GM12874 (cell line): Measurements from ENCODE around the gene KIF11.

ENCODE experiments used
- TF ChIP-seq, protein P1 (sequence below): IDR thresholded peaks from 2 replicates; pipeline ENCODE4 v1.5.1; 2011; ENCODE audit warnings: low read depth, mild to moderate bottlenecking, control low read depth, low read length, moderate library complexity; ENCODE audit not compliant: insufficient read depth

The KIF11 gene

DNA sequence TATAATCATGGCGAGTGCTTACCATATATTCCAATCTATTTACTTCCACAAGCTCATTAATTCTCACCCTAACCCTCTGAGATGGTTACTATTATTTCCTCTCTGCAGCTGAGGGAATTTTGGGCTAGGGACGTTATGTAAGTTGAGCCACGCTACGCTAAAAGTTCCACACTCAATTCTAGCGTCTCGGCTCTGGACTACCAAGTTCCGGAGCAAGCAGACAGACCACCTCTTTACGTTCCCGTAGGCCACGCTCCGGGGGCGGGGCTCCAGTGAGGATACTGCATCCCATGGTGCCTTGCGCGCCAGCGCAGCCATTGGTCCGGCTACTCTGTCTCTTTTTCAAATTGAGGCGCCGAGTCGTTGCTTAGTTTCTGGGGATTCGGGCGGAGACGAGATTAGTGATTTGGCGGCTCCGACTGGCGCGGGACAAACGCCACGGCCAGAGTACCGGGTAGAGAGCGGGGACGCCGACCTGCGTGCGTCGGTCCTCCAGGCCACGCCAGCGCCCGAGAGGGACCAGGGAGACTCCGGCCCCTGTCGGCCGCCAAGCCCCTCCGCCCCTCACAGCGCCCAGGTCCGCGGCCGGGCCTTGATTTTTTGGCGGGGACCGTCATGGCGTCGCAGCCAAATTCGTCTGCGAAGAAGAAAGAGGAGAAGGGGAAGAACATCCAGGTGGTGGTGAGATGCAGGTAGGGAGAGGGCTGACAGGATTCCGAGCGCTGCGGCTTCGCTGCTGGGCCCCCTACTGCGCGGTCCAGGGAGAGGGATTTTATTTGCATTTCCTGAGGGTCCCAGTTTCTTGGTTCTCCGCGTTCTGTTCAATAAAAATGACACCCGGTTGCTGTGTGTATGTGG is at the start of gene KIF11:
Gene KIF11, plus strand, starts transcription at position 370 of the 858 bp plus-strand sequence. Its CDS starts 246 bp downstream, at position 616.
- TF ChIP-seq, protein P1, sequence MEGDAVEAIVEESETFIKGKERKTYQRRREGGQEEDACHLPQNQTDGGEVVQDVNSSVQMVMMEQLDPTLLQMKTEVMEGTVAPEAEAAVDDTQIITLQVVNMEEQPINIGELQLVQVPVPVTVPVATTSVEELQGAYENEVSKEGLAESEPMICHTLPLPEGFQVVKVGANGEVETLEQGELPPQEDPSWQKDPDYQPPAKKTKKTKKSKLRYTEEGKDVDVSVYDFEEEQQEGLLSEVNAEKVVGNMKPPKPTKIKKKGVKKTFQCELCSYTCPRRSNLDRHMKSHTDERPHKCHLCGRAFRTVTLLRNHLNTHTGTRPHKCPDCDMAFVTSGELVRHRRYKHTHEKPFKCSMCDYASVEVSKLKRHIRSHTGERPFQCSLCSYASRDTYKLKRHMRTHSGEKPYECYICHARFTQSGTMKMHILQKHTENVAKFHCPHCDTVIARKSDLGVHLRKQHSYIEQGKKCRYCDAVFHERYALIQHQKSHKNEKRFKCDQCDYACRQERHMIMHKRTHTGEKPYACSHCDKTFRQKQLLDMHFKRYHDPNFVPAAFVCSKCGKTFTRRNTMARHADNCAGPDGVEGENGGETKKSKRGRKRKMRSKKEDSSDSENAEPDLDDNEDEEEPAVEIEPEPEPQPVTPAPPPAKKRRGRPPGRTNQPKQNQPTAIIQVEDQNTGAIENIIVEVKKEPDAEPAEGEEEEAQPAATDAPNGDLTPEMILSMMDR = no peak

DNA sequence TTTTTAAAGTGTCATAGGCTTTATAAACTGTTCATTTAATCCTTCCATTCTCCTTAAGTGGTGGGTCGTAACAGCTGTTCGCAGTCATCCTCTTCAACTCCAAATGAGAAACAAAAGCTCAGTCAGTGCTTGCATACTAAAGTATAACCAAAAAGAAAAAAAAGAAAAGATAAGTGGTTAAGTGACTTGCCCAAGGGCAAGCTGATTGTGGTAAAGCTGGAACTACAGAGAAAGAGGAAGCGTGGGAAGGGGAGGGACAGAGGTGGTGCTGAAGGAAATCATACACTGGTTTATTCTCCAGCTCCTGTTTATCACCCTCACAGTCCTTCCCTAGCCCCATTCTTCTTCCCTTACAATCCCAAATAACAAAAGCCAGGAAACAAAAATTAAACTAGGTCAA is 48.6 kb upstream of the KIF11 start:
- TF ChIP-seq, protein P1 = no peak

DNA sequence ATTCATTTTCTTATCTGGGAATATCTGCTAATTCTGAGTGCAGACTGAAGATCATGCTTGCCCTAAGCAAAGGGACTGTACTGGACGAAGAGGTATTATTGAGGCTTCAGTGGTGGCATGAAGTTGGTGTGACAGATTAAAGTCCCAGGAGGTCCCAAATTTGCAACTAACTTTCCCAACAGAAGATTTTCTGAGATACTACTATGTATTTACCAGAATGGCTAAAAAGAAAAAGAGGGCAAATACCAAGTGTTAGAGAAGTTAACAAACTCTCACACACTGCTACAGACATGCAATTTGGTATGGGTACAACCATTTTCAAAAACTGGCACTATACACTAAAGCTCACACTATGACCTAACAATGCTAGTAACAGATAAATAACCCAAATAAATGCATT is 47.4 kb upstream of the KIF11 start:
- TF ChIP-seq, protein P1 = no peak

DNA sequence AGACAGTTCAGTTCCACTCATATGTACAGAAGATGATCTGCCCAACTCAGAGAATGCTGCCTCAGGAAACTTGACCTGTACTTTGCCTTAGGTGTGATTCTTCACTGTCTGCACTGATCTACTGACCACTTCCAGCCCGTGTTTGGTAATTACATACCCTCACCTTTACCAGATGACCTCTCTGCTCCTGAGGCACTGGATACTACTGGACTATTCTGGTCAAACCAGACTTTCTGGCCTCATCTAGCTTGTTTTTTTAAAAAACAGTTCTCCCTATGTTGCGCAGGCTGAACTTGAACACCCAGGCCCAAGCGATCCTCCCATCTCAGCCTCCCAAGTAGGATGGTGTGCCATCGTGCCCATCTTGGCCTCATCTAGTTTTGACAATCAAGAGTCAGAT is 45.3 kb upstream of the KIF11 start:
- TF ChIP-seq, protein P1 = no peak

DNA sequence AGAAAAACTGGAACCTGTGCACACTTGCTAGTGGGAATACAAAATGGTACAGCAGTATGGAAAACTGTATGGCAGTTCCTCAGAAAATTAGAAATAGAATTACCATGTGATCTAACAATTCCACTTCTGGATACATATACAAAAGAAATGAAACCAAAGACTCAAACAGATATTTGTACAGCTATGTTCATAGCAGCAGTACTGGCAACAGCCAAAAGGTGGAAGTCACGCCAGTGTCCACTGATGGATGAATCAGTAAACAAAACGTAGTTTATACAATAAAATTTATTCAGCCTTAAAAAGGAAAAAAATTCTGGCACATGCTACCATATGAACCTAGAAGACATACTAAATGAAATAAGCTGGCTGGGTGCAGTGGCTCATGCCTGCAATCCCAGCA is 42.0 kb upstream of the KIF11 start:
- TF ChIP-seq, protein P1 = 0 out of 2 replicates have a peak, but pooled peaks have one; percentile 18

DNA sequence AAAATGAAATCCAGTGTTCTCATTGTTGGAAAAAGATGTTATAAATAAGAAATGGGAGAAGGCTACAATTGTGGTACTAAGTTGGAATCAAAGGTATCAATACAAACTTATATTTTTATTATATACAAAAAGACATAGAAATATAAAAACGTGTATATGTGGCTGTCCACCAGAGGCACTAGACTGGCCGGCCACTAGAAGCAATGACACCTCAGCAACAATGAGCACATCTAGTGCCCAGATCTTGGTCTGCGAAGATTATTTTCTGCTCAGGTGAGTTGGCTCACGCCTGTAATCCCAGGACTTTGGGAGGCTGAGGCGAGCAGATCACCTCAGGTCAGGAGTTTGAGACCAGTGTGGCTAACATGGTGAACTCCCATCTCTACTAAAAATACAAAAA is 40.6 kb upstream of the KIF11 start:
- TF ChIP-seq, protein P1 = peak; percentile 42; the same call in 1 of the 2 replicates

DNA sequence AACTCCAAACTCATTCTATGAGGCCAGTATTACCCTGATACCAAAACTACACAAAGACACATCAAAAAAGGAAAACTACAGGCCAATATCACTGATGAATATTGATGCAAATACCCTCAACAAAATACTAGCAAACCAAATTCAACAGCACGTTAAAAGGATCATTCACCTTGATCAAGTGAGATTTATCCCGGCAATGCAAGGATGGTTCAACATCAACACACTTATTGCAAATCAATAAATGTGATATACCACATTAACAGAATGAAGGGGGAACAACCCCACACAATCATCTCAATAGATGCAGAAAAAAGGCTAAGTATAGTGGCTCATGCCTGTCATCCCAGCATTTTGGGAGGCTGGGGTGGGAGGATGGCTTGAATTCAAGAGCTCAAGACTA is 39.0 kb upstream of the KIF11 start:
- TF ChIP-seq, protein P1 = no peak
